Loucy (cell line): ENCODE results near the gene SND1.

ENCODE experiments used
- H2AFZ ChIP-seq: fragments of 200-600 bp; sonication (generic); 2 replicates; pipeline ENCODE4 v1.6.0; 2016; ENCODE audit warnings: antibody characterized with exemption, mild to moderate bottlenecking, low read length, moderate library complexity
- H3F3A ChIP-seq: fragments of 200-600 bp; 2 replicates; pipeline ENCODE4 v1.6.0; 2016; ENCODE audit warnings: antibody characterized with exemption, low read depth, mild to moderate bottlenecking
- H3K27me3 ChIP-seq: fragments of 200-600 bp; sonication (generic); 2 replicates; pipeline ENCODE4 v1.6.1; 2014; ENCODE audit warnings: low read length, mild to moderate bottlenecking; ENCODE audit not compliant: insufficient read depth, poor library complexity, severe bottlenecking
- H3K36me3 ChIP-seq: fragments of 200-600 bp; sonication (generic); 2 replicates; pipeline ENCODE4 v1.6.1; 2016; ENCODE audit warnings: low read length; ENCODE audit not compliant: insufficient read depth
- H3K4me1 ChIP-seq: fragments of 200-600 bp; sonication (generic); 2 replicates; pipeline ENCODE4 v1.5.1; 2014; ENCODE audit warnings: low read length, mild to moderate bottlenecking; ENCODE audit not compliant: insufficient read depth, poor library complexity, severe bottlenecking
- H3K4me2 ChIP-seq: fragments of 200-600 bp; sonication (generic); 2 replicates; pipeline ENCODE4 v1.6.0; 2014; ENCODE audit warnings: antibody characterized with exemption, low read length, low read depth, mild to moderate bottlenecking; ENCODE audit not compliant: poor library complexity, severe bottlenecking
- H3K4me3 ChIP-seq: fragments of 200-600 bp; sonication (generic); 2 replicates; pipeline ENCODE4 v1.5.1; 2014; ENCODE audit warnings: low read length, mild to moderate bottlenecking, mixed read lengths; ENCODE audit not compliant: poor library complexity, severe bottlenecking
- H3K79me2 ChIP-seq: fragments of 200-600 bp; sonication (generic); 2 replicates; pipeline ENCODE4 v1.6.1; 2014; ENCODE audit warnings: low read length; ENCODE audit not compliant: insufficient read depth
- H3K9ac ChIP-seq: fragments of 200-600 bp; sonication (generic); 2 replicates; pipeline ENCODE4 v1.6.0; 2014; ENCODE audit warnings: mild to moderate bottlenecking, low read depth, low read length, moderate library complexity; ENCODE audit not compliant: poor library complexity, severe bottlenecking
- H3K9me2 ChIP-seq: fragments of 200-600 bp; sonication (generic); replicated peaks from 2 replicates; pipeline ENCODE4 v1.6.1; 2016; ENCODE audit warnings: low read depth, low read length, mixed read lengths
- H3K9me3 ChIP-seq: fragments of 200-600 bp; sonication (generic); 2 replicates; pipeline ENCODE4 v1.6.1; 2014; ENCODE audit warnings: mild to moderate bottlenecking, antibody characterized with exemption, low read length, low read depth; ENCODE audit not compliant: insufficient read depth
- H4K20me1 ChIP-seq: fragments of 200-600 bp; sonication (generic); 2 replicates; pipeline ENCODE4 v1.6.0; 2014; ENCODE audit warnings: antibody characterized with exemption, low read length, mild to moderate bottlenecking; ENCODE audit not compliant: insufficient read depth, poor library complexity, severe bottlenecking
- CTCF ChIP-seq: fragments of 200-600 bp; sonication (generic); conservative IDR thresholded peaks from 2 replicates; pipeline ENCODE4 v1.5.1; 2014; ENCODE audit warnings: mild to moderate bottlenecking, antibody characterized with exemption, low read length
- EZH2phosphoT487 ChIP-seq: fragments of 200-600 bp; IDR thresholded peaks from 2 replicates; pipeline ENCODE4 v1.6.1; 2018; ENCODE audit warnings: antibody characterized with exemption, mild to moderate bottlenecking, moderate library complexity, borderline replicate concordance

Gene SND1

GRCh38 chr7:128021366-128021765 lies 369.4 kb downstream of the SND1 start:
- no peak overlapping the region for H3K9ac ChIP-seq
- no peaks in the 10 kb centered on the region for H3K9me2 ChIP-seq
- H4K20me1 ChIP-seq, result no peaks in the 10 kb centered on the region
- H3F3A ChIP-seq, result no peaks in the 10 kb centered on the region
- H3K36me3 ChIP-seq, result peaks cover 8% of the 10 kb centered on the region; the same call in 1 of the 2 replicates
- TF ChIP-seq EZH2phosphoT487 (no peak), CTCF (no peak)
- H3K4me3 ChIP-seq, result no peak overlapping the region
- H3K9me3 ChIP-seq, result no peaks in the 10 kb centered on the region
- peaks cover 9% of the 10 kb centered on the region for H3K4me1 ChIP-seq
- H3K27me3 ChIP-seq, result no peaks in the 10 kb centered on the region
- no peak overlapping the region for H3K4me2 ChIP-seq
- H3K79me2 ChIP-seq, result no peaks in the 10 kb centered on the region
- H2AFZ ChIP-seq, result no peak overlapping the region

GRCh38 chr7:128022631-128023532 lies 370.9 kb downstream of the SND1 start:
- no peak overlapping the region for H2AFZ ChIP-seq
- H3K36me3 ChIP-seq, result peaks cover 8% of the 10 kb centered on the region; the same call in 1 of the 2 replicates
- no peaks in the 10 kb centered on the region for H4K20me1 ChIP-seq
- no peak overlapping the region for H3K9ac ChIP-seq
- no peaks in the 10 kb centered on the region for H3K9me3 ChIP-seq
- no peaks in the 10 kb centered on the region for H3K27me3 ChIP-seq
- no peaks in the 10 kb centered on the region for H3F3A ChIP-seq
- no peaks in the 10 kb centered on the region for H3K9me2 ChIP-seq
- H3K79me2 ChIP-seq, result no peaks in the 10 kb centered on the region
- no peak overlapping the region for H3K4me2 ChIP-seq
- no peak overlapping the region for H3K4me3 ChIP-seq
- peaks cover 9% of the 10 kb centered on the region for H3K4me1 ChIP-seq
- TF ChIP-seq CTCF, result no peak
- TF ChIP-seq EZH2phosphoT487, result no peak

- peaks cover 9% of the 10 kb centered on the region for H3K4me1 ChIP-seq
- no peak overlapping the region for H2AFZ ChIP-seq
- H3K9ac ChIP-seq, result no peak overlapping the region
These were observed 372.2 kb downstream of the SND1 start for GRCh38 chr7:128024151-128024550.

More at GRCh38 chr7:128024151-128024550, 372.2 kb downstream of the SND1 start:
- Histone ChIP-seq H3K9me3 (no peaks in the 10 kb centered on the region), H3K79me2 (no peaks in the 10 kb centered on the region), H3F3A (no peaks in the 10 kb centered on the region), H3K4me2 (no peak overlapping the region), H3K27me3 (no peaks in the 10 kb centered on the region), H4K20me1 (no peaks in the 10 kb centered on the region), H3K4me3 (no peak overlapping the region), H3K36me3 (peaks cover 10% of the 10 kb centered on the region; the same call in 1 of the 2 replicates), H3K9me2 (no peaks in the 10 kb centered on the region)
- TF ChIP-seq CTCF, result no peak
- no peak for TF ChIP-seq EZH2phosphoT487
